GM12801 (cell line): ENCODE data around the gene CYP19A1.
A peak's percentile ranks its signal among the peaks of the same experiment; 100 is the strongest.

Experiments
- CTCF ChIP-seq: IDR thresholded peaks from one replicate; pipeline ENCODE4 v1.5.1; 2011; ENCODE audit warnings: control low read depth; ENCODE audit not compliant: insufficient read length; ENCODE audit errors: extremely low read depth

The CYP19A1 gene

GRCh38 chr15:51172193-51172592, 166.2 kb downstream of the CYP19A1 start:
- TF ChIP-seq CTCF = no peak

- TF ChIP-seq CTCF = no peak
These were observed 166.8 kb downstream of the CYP19A1 start for GRCh38 chr15:51171634-51171932.

- TF ChIP-seq CTCF = no peak
These were observed 167.3 kb downstream of the CYP19A1 start for GRCh38 chr15:51170882-51171633.

- TF ChIP-seq CTCF = no peak
These were observed 169.7 kb downstream of the CYP19A1 start for GRCh38 chr15:51168700-51169099.

GRCh38 chr15:51163843-51164242, 174.6 kb downstream of the CYP19A1 start:
- no peak for TF ChIP-seq CTCF

- peak; percentile 0 for TF ChIP-seq CTCF
These were observed 175.3 kb downstream of the CYP19A1 start for GRCh38 chr15:51162865-51163762.

GRCh38 chr15:51161491-51162220, 176.7 kb downstream of the CYP19A1 start:
- TF ChIP-seq CTCF = no peak
